LNCaP clone FGC (cell line): ENCODE results near the gene LIPA.

Source experiments
- DNase-seq: peaks from one replicate; pipeline ENCODE4 v3.0.0-alpha.2; 2011; ENCODE audit warnings: low read depth
- H3K4me3 ChIP-seq: 2 replicates; pipeline ENCODE4 v1.5.1; 2011; ENCODE audit warnings: mild to moderate bottlenecking, low read depth, low read length, control low read depth
- TF ChIP-seq, protein P1 (sequence below): IDR thresholded peaks from 2 replicates; pipeline ENCODE4 v1.5.1; 2012; ENCODE audit warnings: mild to moderate bottlenecking; ENCODE audit not compliant: control insufficient read depth, insufficient read depth; ENCODE audit errors: extremely low read depth

Gene LIPA

DNA sequence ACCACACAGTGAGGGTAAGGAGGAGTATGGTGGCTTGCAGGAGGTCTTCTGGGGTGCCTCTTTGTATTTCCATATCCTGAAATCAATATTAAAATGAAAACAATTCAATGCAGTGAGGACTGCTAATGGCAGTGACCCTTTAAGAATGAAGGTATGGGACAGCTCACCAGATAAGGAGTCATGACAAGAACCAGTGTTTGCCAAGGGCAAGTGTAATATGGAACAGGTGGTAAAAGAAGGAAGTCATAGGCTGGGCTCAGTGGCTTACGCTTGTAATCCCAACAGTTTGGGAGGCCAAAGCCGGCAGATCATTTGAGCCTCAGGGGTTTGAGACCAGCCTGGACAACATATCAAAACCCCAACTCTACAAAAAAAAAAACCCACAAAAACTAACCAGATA lies 20.0 kb upstream of the LIPA start:
- no peak for DNase-seq
- TF ChIP-seq, protein P1, sequence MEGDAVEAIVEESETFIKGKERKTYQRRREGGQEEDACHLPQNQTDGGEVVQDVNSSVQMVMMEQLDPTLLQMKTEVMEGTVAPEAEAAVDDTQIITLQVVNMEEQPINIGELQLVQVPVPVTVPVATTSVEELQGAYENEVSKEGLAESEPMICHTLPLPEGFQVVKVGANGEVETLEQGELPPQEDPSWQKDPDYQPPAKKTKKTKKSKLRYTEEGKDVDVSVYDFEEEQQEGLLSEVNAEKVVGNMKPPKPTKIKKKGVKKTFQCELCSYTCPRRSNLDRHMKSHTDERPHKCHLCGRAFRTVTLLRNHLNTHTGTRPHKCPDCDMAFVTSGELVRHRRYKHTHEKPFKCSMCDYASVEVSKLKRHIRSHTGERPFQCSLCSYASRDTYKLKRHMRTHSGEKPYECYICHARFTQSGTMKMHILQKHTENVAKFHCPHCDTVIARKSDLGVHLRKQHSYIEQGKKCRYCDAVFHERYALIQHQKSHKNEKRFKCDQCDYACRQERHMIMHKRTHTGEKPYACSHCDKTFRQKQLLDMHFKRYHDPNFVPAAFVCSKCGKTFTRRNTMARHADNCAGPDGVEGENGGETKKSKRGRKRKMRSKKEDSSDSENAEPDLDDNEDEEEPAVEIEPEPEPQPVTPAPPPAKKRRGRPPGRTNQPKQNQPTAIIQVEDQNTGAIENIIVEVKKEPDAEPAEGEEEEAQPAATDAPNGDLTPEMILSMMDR = no peak
- H3K4me3 ChIP-seq = no peak overlapping the region

DNA sequence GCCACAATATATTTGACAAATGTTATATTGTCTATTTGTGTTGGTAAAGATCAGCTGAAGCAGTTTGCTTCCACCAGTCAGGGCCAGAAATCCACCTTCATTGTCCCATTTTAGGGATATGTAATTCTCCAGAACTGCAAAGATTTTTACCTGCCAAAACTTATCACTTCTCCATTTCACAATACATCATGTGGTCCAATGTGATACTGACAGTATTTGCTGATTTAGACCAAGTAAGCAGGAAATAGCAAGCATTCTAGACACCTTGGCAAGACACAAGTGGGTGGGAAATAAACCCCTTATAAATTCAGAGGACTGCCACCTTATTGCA lies 18.5 kb upstream of the LIPA start:
- H3K4me3 ChIP-seq = no peak overlapping the region
- TF ChIP-seq, protein P1 = no peak
- DNase-seq = no peak

DNA sequence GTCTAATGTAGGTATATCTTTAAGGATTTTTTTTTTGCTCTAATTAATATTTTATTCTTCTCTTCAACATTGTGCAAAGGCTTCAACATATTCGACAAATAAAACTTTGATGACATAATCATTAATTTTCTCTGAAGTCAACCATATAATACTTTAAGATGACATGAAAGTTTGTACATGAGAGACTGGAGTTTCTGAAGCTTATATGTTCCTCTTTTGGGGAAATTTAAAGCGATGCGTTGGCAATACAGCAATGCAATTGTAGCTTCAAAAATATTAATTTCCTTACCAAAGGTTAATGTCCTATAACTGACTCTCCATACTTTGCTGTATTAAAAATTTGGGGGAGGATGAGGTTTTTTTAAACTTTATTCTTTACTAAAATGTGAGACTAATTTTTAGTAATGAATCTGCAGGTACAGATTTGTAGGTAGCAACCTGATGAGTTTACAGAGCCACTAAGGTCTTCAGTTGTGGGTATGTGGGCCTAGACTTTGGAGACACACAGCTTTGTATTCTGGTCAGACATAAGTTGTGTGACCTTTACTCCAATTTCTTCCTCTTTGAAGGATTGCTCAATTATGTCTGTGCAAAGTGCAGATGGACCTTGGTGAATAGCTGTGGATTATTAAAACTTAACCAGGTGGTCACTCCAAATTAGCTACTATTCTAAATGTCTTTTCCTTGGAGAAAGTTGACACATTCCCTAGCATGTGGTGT lies 18.0 kb upstream of the LIPA start:
- TF ChIP-seq, protein P1 = no peak
- H3K4me3 ChIP-seq = no peak overlapping the region
- DNase-seq = no peak

DNA sequence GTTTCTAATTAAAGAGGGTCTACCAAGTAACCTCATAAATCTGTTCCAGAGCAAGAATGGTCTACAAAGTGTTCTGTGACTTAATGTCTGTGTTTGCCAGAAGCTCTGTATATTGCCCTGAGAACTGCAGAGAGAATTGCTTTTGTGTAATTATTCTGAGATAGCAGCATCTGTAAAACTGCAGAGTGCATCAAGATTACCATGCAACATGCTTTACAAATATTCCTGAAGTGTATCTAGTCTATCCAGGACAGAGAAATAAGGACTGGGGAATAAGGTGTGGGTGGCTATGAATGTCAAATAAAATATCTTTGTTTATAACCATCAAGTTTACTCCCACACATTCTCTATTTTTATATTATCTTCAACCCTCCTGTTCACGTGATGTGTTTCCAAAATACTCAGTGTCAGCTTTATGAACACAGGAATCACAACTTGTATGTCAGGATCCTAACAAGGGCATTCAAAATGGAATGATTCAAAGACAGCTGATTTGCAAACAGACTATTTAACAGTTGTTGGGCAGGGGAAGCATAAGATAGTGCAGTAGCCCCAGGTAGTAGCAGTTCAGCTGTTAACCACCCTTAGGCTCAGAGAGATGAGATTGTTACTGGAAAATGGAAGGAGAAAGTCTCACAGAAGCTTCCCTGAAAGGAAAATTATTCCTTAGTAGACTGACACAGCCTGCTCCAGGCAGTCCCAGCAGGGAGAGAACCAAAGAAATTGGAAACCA lies 15.3 kb upstream of the LIPA start:
- TF ChIP-seq, protein P1 = no peak
- no peak for DNase-seq
- no peak overlapping the region for H3K4me3 ChIP-seq

DNA sequence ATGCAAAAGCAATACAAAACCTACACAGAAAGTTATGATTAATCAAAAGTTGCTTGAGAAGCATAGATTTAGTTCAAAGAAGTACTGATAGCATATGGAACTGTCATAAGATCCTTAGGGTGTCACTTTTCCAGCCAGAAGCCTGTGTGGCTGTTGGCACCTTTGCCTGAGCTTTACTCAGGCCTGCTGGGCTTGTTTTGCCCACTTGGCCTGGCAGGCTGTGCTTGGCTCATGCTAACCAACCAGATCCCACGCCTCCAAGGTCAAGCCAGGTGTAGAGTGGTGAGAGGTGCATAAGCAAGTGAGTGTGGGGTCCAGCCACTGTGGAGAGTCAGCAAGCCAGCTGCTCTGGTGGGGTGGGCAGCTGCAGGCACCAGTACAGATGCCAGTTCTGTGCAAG lies 12.0 kb upstream of the LIPA start:
- no peak for DNase-seq
- TF ChIP-seq, protein P1 = no peak
- no peak overlapping the region for H3K4me3 ChIP-seq

DNA sequence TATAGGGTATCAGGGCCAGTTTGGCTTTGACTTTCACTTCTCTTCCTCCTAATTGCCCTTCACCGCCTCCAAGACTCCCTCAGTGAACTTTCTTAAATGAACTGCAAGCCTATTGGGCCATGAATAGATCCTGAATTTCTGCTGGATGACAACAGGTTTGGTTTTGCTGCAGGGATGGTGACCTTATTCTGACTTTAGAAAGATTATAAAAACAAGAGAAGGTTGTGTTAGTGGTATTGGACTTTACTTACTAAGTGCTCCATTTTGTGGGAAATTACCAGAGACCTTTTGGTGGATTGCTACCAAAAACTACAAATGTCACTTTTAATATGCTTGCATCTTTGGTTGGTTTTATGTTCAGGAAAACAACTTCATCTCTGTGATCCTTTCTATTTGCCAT lies 11.5 kb upstream of the LIPA start:
- no peak for DNase-seq
- TF ChIP-seq, protein P1 = no peak
- no peak overlapping the region for H3K4me3 ChIP-seq
